Upper lobe of right lung (tissue), 1 donor: ENCODE results near the gene BDKRB2. TPM values are rescaled to one million over a fixed set of nuclear protein-coding genes. Genes with fewer than 3 reads are reported as not detected.

Experiments used
- ATAC-seq: fragments of 200-7000 bp; cut with Tn5 transposase; one replicate; pipeline ENCODE4 v1.9.1; 2020; ENCODE audit warnings: mild to moderate bottlenecking, moderate library complexity
- DNase-seq: peaks from one replicate; pipeline ENCODE4 v3.0.0-alpha.2; 2020
- H3K27ac ChIP-seq: fragments of 200-600 bp; one replicate; pipeline ENCODE4 v1.8.0; 2022
- H3K27me3 ChIP-seq: fragments of 200-600 bp; one replicate; pipeline ENCODE4 v1.8.0; 2022; ENCODE audit warnings: mild to moderate bottlenecking
- H3K36me3 ChIP-seq: fragments of 200-600 bp; one replicate; pipeline ENCODE4 v1.8.0; 2022
- H3K4me1 ChIP-seq: fragments of 200-600 bp; one replicate; pipeline ENCODE4 v1.8.0; 2022
- H3K4me3 ChIP-seq: fragments of 200-600 bp; one replicate; pipeline ENCODE4 v1.8.0; 2022; ENCODE audit warnings: mild to moderate bottlenecking
- H3K9me3 ChIP-seq: fragments of 200-600 bp; one replicate; pipeline ENCODE4 v1.8.0; 2022
- CTCF ChIP-seq: fragments of 200-600 bp; IDR thresholded peaks from one replicate; pipeline ENCODE4 v1.8.0; 2022; ENCODE audit warnings: antibody characterized with exemption
- intact Hi-C: fragments of 100-400 bp; cut with DNase I; formaldehyde crosslinking; loops from one replicate; pipeline ENCODE4 v1.11.0; 2022
- total RNA-seq: library from RNA; stranded (reverse); fragmentation: NEBNext Ultra II Directional; extraction: Animal tissue kit (Norgen Biotek cat#: 25700); gene quantifications from one replicate; pipeline ENCODE4 v1.2.1, GENCODE V29; 2021
- donor health status: DM: no; HTN: yes; CAD: no; lungs with severe emphysema.

BDKRB2 gene
- total RNA-seq, 1 donor from 2014 or later, result 1.5 TPM

- intact Hi-C loops, result no loop called here
- no peak for TF ChIP-seq CTCF
- H3K27ac ChIP-seq, result no peak overlapping the region
Observed at GRCh38 chr14:96270565-96271420, 66.2 kb downstream of the BDKRB2 start.

GRCh38 chr14:96271421-96271762 is 66.8 kb downstream of the BDKRB2 start:
- no peak for ATAC-seq
- Histone ChIP-seq H3K9me3 (no peaks in the 10 kb centered on the region), H3K27ac (no peak overlapping the region), H3K4me1 (peaks cover 10% of the 10 kb centered on the region), H3K4me3 (no peak overlapping the region), H3K27me3 (no peaks in the 10 kb centered on the region), H3K36me3 (no peaks in the 10 kb centered on the region)
- intact Hi-C loops, result no loop called here
- no peak for DNase-seq
- no peak for TF ChIP-seq CTCF

More at GRCh38 chr14:96270565-96271420, 66.2 kb downstream of the BDKRB2 start:
- Histone ChIP-seq H3K9me3 (no peaks in the 10 kb centered on the region), H3K36me3 (no peaks in the 10 kb centered on the region), H3K4me1 (peaks cover 7% of the 10 kb centered on the region), H3K4me3 (no peak overlapping the region), H3K27me3 (no peaks in the 10 kb centered on the region)
- ATAC-seq (no peak), DNase-seq (no peak)

DNA sequence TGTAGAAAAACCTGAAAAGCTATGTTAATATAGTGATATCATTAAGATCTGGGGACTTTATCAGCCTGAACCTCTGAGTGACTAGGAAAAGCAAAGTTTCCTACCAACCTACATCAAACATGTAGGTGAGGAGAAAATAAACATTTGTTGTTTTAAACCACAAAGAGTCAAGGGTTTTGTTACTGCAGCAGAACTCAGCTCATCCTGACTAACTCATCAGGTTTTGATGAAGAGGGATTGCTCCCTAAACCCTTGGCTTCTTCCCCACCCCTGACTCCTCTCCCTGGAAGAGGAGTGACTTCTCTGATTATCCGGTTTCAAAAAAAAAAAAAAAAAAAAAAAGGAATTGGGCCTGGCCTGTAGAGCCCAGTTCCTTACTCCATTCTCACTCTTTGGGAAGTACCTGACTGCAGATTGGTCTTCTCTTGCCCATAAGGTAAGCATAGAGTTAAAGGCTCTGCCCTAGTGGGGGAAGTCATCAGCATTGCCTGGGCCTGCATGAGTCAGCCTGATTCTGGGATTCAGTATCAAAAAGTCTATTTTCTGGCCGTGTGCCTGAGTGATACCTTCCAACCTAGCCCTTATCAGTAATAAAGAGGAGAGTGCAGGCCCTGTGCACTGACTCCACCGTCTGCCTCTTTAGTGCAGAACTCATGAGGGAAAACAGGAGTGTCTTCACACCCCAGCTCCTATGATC is 68.3 kb downstream of the BDKRB2 start:
- DNase-seq, result no peak
- peaks cover 3% of the 10 kb centered on the region for H3K9me3 ChIP-seq

GRCh38 chr14:96273629-96274028 is 69.0 kb downstream of the BDKRB2 start:
- no peak for ATAC-seq

More for the DNA sequence above, 68.3 kb downstream of the BDKRB2 start:
- ATAC-seq, result no peak
- Histone ChIP-seq H3K4me1 (peaks cover 10% of the 10 kb centered on the region), H3K27me3 (no peaks in the 10 kb centered on the region), H3K27ac (no peak overlapping the region), H3K36me3 (no peaks in the 10 kb centered on the region), H3K4me3 (no peak overlapping the region)
- intact Hi-C loops, result no loop called here
- no peak for TF ChIP-seq CTCF

GRCh38 chr14:96274122-96274521 is 69.5 kb downstream of the BDKRB2 start:
- ATAC-seq (no peak), DNase-seq (no peak)
- H3K4me3 ChIP-seq, result no peak overlapping the region
- peaks cover 9% of the 10 kb centered on the region for H3K9me3 ChIP-seq
- peaks cover 10% of the 10 kb centered on the region for H3K4me1 ChIP-seq
- no peak overlapping the region for H3K27ac ChIP-seq
- H3K36me3 ChIP-seq, result no peaks in the 10 kb centered on the region
- TF ChIP-seq CTCF, result no peak
- intact Hi-C loops, result loop anchor here (2.0 kb wide), 1 partner anchor 173 kb away; no protein-coding TSS in a partner anchor
- no peaks in the 10 kb centered on the region for H3K27me3 ChIP-seq

More at GRCh38 chr14:96273629-96274028, 69.0 kb downstream of the BDKRB2 start:
- Histone ChIP-seq H3K36me3 (no peaks in the 10 kb centered on the region), H3K4me3 (no peak overlapping the region), H3K27me3 (no peaks in the 10 kb centered on the region), H3K4me1 (peaks cover 10% of the 10 kb centered on the region), H3K27ac (no peak overlapping the region), H3K9me3 (peaks cover 9% of the 10 kb centered on the region)
- intact Hi-C loops, result loop anchor here (2.0 kb wide), 1 partner anchor 173 kb away; no protein-coding TSS in a partner anchor
- DNase-seq, result no peak
- no peak for TF ChIP-seq CTCF
